Neural cell (in vitro differentiated cells): ENCODE data around the gene DPYD.

ENCODE experiments used
- MXI1 ChIP-seq: fragments of 450-650 bp; conservative IDR thresholded peaks from 2 replicates; pipeline ENCODE4 v1.6.1; 2014; ENCODE audit warnings: antibody characterized with exemption, mild to moderate bottlenecking; ENCODE audit not compliant: poor library complexity, severe bottlenecking
- TF ChIP-seq, protein P1 (sequence below): IDR thresholded peaks from 2 replicates; pipeline ENCODE4 v1.6.1; 2012; ENCODE audit warnings: borderline replicate concordance
- TF ChIP-seq, protein P2 (sequence below): fragments of 450-650 bp; IDR thresholded peaks from 2 replicates; pipeline ENCODE4 v1.5.1; 2014; ENCODE audit warnings: antibody characterized with exemption, mild to moderate bottlenecking, moderate library complexity; ENCODE audit not compliant: poor library complexity, severe bottlenecking

DNA sequence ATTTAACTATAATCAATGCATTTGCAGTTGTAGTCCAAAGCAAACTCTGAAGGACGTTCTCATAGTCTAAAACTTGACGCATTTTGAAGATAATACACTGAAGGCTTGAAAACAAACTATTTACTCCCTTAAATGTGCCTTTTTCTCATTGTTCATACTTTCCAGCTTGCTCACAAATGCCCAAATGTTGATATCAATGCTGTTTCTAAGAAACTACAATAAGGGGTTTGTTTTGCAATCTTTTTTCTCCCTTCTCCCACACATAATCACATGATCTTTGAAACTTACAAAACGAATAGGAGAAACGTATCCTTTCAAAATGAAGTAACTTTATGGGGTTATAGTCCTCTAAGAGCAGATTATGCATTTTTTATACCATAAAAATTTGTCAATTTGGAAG, 508.7 kb downstream of the DPYD start:
- no peak for TF ChIP-seq MXI1
- TF ChIP-seq, protein P1, sequence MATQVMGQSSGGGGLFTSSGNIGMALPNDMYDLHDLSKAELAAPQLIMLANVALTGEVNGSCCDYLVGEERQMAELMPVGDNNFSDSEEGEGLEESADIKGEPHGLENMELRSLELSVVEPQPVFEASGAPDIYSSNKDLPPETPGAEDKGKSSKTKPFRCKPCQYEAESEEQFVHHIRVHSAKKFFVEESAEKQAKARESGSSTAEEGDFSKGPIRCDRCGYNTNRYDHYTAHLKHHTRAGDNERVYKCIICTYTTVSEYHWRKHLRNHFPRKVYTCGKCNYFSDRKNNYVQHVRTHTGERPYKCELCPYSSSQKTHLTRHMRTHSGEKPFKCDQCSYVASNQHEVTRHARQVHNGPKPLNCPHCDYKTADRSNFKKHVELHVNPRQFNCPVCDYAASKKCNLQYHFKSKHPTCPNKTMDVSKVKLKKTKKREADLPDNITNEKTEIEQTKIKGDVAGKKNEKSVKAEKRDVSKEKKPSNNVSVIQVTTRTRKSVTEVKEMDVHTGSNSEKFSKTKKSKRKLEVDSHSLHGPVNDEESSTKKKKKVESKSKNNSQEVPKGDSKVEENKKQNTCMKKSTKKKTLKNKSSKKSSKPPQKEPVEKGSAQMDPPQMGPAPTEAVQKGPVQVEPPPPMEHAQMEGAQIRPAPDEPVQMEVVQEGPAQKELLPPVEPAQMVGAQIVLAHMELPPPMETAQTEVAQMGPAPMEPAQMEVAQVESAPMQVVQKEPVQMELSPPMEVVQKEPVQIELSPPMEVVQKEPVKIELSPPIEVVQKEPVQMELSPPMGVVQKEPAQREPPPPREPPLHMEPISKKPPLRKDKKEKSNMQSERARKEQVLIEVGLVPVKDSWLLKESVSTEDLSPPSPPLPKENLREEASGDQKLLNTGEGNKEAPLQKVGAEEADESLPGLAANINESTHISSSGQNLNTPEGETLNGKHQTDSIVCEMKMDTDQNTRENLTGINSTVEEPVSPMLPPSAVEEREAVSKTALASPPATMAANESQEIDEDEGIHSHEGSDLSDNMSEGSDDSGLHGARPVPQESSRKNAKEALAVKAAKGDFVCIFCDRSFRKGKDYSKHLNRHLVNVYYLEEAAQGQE, result no peak
- TF ChIP-seq, protein P2, sequence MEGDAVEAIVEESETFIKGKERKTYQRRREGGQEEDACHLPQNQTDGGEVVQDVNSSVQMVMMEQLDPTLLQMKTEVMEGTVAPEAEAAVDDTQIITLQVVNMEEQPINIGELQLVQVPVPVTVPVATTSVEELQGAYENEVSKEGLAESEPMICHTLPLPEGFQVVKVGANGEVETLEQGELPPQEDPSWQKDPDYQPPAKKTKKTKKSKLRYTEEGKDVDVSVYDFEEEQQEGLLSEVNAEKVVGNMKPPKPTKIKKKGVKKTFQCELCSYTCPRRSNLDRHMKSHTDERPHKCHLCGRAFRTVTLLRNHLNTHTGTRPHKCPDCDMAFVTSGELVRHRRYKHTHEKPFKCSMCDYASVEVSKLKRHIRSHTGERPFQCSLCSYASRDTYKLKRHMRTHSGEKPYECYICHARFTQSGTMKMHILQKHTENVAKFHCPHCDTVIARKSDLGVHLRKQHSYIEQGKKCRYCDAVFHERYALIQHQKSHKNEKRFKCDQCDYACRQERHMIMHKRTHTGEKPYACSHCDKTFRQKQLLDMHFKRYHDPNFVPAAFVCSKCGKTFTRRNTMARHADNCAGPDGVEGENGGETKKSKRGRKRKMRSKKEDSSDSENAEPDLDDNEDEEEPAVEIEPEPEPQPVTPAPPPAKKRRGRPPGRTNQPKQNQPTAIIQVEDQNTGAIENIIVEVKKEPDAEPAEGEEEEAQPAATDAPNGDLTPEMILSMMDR, result no peak
